GM12891 (cell line): ENCODE measurements around the gene DSTYK.

Experiments
- POLR2A ChIP-seq: IDR thresholded peaks from 2 replicates; pipeline ENCODE4 v1.6.1; 2011; ENCODE audit warnings: low read depth, low read length, control low read depth
- POLR2AphosphoS5 ChIP-seq: IDR thresholded peaks from 2 replicates; pipeline ENCODE4 v1.6.1; 2011; ENCODE audit warnings: low read depth, low read length, control low read depth
- SPI1 ChIP-seq: IDR thresholded peaks from 2 replicates; pipeline ENCODE4 v1.6.1; 2011; ENCODE audit warnings: low read depth, low read length, control low read depth

- TF ChIP-seq POLR2AphosphoS5 (no peak), POLR2A (no peak), SPI1 (no peak)
Measured at GRCh38 chr1:205158048-205158616, 53.4 kb downstream of the DSTYK start.
